GM12875 (cell line): ENCODE measurements around the gene CHL1.

ENCODE experiments used
- H3K4me3 ChIP-seq: one replicate; pipeline ENCODE4 v1.5.1; 2011; ENCODE audit warnings: low read depth, low read length, control low read depth
- TF ChIP-seq, protein P1 (sequence below): IDR thresholded peaks from 2 replicates; pipeline ENCODE4 v1.5.1; 2011; ENCODE audit warnings: low read depth, mild to moderate bottlenecking, control low read depth, inconsistent platforms, low read length, moderate library complexity, borderline replicate concordance; ENCODE audit not compliant: insufficient read depth

CHL1 gene

DNA sequence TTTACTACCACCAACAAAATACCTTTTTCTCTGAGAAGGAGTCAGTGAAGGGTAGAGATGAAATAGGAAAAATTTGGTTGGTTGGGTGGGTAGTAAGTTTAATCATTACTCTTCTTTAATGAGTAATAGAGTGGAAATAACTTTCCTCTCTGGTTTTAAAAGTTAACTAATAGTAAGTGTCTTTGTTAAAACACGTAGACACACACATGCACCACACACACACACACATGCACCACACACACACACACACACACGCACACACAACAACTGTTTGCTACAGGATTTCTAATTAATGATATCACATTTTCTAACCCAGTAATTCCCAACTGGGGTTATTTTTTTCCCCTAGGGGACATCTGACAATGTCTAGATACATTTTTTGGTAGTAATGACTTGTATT lies 84.1 kb downstream of the CHL1 start:
- TF ChIP-seq, protein P1, sequence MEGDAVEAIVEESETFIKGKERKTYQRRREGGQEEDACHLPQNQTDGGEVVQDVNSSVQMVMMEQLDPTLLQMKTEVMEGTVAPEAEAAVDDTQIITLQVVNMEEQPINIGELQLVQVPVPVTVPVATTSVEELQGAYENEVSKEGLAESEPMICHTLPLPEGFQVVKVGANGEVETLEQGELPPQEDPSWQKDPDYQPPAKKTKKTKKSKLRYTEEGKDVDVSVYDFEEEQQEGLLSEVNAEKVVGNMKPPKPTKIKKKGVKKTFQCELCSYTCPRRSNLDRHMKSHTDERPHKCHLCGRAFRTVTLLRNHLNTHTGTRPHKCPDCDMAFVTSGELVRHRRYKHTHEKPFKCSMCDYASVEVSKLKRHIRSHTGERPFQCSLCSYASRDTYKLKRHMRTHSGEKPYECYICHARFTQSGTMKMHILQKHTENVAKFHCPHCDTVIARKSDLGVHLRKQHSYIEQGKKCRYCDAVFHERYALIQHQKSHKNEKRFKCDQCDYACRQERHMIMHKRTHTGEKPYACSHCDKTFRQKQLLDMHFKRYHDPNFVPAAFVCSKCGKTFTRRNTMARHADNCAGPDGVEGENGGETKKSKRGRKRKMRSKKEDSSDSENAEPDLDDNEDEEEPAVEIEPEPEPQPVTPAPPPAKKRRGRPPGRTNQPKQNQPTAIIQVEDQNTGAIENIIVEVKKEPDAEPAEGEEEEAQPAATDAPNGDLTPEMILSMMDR = no peak
- no peak overlapping the region for H3K4me3 ChIP-seq

DNA sequence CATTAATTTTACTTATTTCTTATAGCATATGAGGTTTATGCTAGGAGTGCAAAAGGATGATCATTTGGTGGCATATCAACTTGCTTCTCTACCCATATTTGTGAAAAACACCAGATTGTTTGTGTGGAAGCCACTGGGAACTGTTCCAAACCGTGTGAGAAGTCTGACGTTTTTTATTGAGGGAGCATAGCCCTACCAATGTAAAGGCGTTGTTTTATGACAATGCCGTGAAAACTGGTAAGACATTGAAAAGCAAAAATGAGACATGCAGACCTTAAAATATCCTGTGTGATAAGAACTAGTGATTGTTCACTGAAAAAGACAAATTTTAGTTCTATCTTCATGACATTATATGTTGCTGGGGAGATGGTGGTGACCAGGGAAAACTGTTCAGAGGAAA lies 87.8 kb downstream of the CHL1 start:
- TF ChIP-seq, protein P1 = no peak
- no peak overlapping the region for H3K4me3 ChIP-seq

DNA sequence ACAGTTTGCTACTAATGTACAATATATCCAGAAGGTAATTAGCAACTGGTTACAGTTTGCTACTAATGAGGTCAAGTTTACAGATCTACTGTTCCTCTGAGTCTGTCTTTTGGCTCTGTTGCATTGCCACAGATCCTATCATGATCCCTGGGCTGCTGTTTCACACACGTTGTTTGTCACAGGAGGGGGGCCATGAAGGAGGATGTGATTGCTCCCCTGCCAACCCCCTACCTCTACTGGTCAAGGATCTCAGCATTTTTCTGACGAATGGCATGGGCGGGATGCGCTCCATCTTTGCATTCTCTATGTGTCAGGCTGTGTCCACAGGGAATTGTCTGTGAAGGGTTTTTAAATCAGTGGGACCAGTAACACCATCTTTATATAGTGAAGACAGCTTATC lies 91.9 kb downstream of the CHL1 start:
- no peak overlapping the region for H3K4me3 ChIP-seq
- TF ChIP-seq, protein P1 = no peak

DNA sequence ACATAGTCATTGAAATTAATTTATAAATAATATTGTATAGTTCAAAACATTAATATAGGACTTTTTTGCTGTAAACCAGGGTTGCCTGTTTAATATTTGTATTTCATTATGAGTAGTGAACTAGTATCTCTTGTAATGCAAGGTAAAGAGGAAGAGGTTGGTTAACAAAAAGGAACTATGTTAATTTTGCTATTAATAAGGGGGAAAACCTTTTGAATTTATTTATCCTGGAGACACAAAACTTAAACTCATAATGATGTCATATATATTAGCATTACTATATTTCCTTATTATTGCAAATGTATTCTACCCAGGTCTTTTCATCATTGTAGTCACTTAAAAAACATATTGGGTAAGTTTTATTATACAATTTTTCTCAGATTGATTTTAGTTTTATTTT lies 94.5 kb downstream of the CHL1 start:
- TF ChIP-seq, protein P1 = no peak
- H3K4me3 ChIP-seq = no peak overlapping the region

DNA sequence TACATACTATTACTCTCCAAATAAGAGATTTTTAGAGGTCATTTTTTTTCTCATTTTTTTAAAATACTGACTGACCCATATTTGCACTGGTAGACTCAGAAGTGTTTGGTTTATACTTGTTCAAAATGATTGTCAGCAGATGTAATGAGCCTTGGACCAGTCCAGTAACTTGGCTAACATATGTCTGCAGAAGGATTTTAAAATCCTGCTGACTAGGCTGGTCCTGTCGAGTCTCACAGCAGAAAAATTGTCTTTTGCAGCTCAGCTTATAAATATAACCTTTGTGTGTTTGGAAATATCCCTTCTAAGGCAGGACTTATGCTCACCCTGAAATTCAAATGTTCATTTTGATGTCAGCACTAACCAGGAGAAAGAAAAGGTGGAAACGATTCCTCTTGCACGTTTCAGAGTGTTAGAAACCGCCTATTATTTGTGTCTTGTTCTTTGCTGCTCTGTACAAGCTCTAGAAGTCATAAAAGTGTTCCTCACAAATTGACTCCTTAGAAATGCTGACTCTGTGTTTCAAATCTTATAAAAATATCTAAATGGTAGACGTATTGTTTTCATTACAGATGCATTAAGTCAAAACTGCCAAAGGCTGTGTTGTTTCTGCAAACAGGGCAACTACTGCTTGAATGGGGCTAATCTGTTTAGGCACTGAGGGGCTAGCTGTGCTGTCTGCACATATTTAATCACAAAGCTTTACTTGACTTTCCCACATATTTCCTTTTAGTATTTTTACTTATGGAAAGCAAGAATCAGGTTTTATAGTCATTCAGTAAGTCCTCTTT lies 95.3 kb downstream of the CHL1 start:
- no peak overlapping the region for H3K4me3 ChIP-seq
- TF ChIP-seq, protein P1 = no peak

DNA sequence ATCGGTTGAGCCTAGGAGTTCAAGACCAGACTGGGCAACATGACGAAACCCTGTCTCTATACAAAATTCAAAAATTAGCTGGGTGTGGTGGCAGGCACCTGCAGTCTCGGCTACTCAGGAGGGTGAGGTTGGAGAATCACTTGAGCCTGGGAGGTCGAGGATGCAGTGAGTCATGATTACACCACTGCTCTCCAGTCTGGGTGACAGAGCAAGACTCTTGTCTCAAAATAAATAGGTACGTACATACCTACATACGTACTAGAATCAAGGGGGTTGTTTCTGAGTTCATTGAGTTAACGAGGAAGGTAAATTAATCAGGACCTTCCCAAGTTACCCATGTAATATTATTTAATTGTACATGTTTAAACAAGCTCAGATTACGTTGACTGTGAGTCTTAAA lies 97.5 kb downstream of the CHL1 start:
- H3K4me3 ChIP-seq = no peak overlapping the region
- TF ChIP-seq, protein P1 = no peak

DNA sequence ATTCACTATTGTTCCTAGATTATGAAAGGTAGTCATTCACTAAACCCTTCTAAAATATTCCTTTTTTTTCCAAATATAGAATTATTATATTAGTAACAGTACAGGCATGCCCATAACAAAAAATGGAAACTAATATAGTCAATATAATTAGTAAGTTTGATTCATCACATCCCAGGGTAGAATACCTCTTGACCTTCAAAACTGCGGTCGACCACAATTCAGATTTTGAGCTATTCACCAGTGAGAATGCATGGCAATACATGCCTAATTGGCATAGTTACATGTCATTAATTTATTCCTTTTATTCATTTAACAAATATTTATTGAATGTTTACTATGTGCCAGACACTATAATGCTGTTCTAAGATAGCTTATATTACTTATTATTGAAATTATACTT lies 98.0 kb downstream of the CHL1 start:
- TF ChIP-seq, protein P1 = no peak
- H3K4me3 ChIP-seq = no peak overlapping the region
